B cell (primary cell): ENCODE data around the gene ABCA4. TPM values are rescaled to one million over a fixed set of nuclear protein-coding genes. Genes with fewer than 3 reads are reported as not detected.

ENCODE experiments used
- ATAC-seq: fragments of 200-7000 bp; cut with Tn5 transposase; one replicate; pipeline ENCODE4 v1.10.0; 2021; ENCODE audit warnings: low read depth, mild to moderate bottlenecking, moderate number of reproducible peaks, moderate library complexity
- CTCF ChIA-PET: fragments of 350-600 bp; sonication (Branson Sonifier 250); formaldehyde crosslinking; loops from one replicate; lab custom pipeline; 2021; ENCODE audit warnings: antibody characterized with exemption, inconsistent platforms; lab: Charles Lee
- POLR2A ChIA-PET: fragments of 350-600 bp; sonication (Branson Sonifier 250); formaldehyde crosslinking; loops from one replicate; lab custom pipeline; 2021; ENCODE audit warnings: antibody characterized with exemption; lab: Charles Lee
- DNase-seq: peaks from one replicate; pipeline ENCODE4 v3.0.0; 2013
- H2AFZ ChIP-seq: 2 replicates; pipeline ENCODE4 v1.6.1; 2012; ENCODE audit warnings: mild to moderate bottlenecking, low read depth, low read length; ENCODE audit not compliant: insufficient read depth, poor library complexity, severe bottlenecking
- H3K27ac ChIP-seq, 2 donors: 1 replicate in 1 of 2; 2 replicates in 1 of 2; pipeline ENCODE4 v1.5.1; 2012 to 2013; ENCODE audit warnings: low read length in 2 of 2, mild to moderate bottlenecking in 2 of 2, moderate library complexity in 1 of 2
- H3K27me3 ChIP-seq, 4 experiments: fragments of 200-600 bp in 1 of 4; sonication (generic) in 1 of 4; replicated peaks in 1 of 4; 1 replicate in 2 of 4; 2 replicates in 2 of 4; pipeline versions ENCODE4 v1.6.1 to v1.7.0; 2013 to 2016; ENCODE audit warnings: low read length in 3 of 4, mild to moderate bottlenecking in 2 of 4, mixed read lengths in 1 of 4, moderate library complexity in 1 of 4; ENCODE audit not compliant: insufficient read depth in 4 of 4, control insufficient read depth in 3 of 4; ENCODE audit errors: control extremely low read depth in 1 of 4
- H3K36me3 ChIP-seq, 2 experiments: replicated peaks in 1 of 2; 1 replicate in 1 of 2; 2 replicates in 1 of 2; pipeline versions ENCODE4 v1.6.1 to v1.7.1; 2013; ENCODE audit warnings: low read length in 1 of 2; ENCODE audit not compliant: insufficient read depth in 2 of 2, control insufficient read depth in 1 of 2; ENCODE audit errors: control extremely low read depth in 1 of 2, extremely low read depth in 1 of 2
- H3K4me1 ChIP-seq, 2 donors: fragments of 200-600 bp in 1 of 2; sonication (generic) in 1 of 2; 1 replicate in 1 of 2; 2 replicates in 1 of 2; pipeline versions ENCODE4 v1.5.1 to v1.6.1; 2013 to 2017; ENCODE audit warnings: low read length in 2 of 2; ENCODE audit not compliant: control insufficient read depth in 2 of 2, insufficient read depth in 2 of 2
- H3K4me2 ChIP-seq: replicated peaks from 2 replicates; pipeline ENCODE3; 2012; ENCODE audit warnings: mild to moderate bottlenecking, low read depth, low read length; ENCODE audit not compliant: poor library complexity, severe bottlenecking
- H3K4me3 ChIP-seq, 5 experiments: fragments of 200-600 bp in 1 of 5; sonication (generic) in 1 of 5; 1 replicate in 3 of 5; 2 replicates in 2 of 5; pipeline versions ENCODE4 v1.5.1 to v1.7.0; 2011 to 2016; ENCODE audit warnings: low read length in 4 of 5, mild to moderate bottlenecking in 4 of 5, low read depth in 2 of 5, control low read depth in 1 of 5, moderate library complexity in 1 of 5; ENCODE audit not compliant: insufficient read depth in 1 of 5; ENCODE audit errors: control extremely low read depth in 1 of 5, extremely low read depth in 1 of 5
- H3K79me2 ChIP-seq: fragments of 200-600 bp; sonication (generic); one replicate; pipeline ENCODE4 v1.6.0; 2016; ENCODE audit warnings: low read length; ENCODE audit not compliant: control insufficient read depth, insufficient read depth
- H3K9ac ChIP-seq: fragments of 200-600 bp; sonication (generic); 2 replicates; pipeline ENCODE4 v1.6.1; 2017; ENCODE audit warnings: mild to moderate bottlenecking, low read length, moderate library complexity
- H3K9me3 ChIP-seq, 3 donors: one replicate each; pipeline versions ENCODE4 v1.6.1 to v1.7.1; 2013; ENCODE audit warnings: low read length in 2 of 3; ENCODE audit not compliant: control insufficient read depth in 2 of 3, insufficient read depth in 1 of 3; ENCODE audit errors: control extremely low read depth in 1 of 3
- H4K20me1 ChIP-seq: 2 replicates; pipeline ENCODE4 v1.6.0; 2012; ENCODE audit warnings: mild to moderate bottlenecking, low read length; ENCODE audit not compliant: insufficient read depth, control insufficient read depth, poor library complexity, severe bottlenecking
- H3K27ac Mint-ChIP-seq: one replicate; pipeline ENCODE4 v1.8.0; 2021; ENCODE audit warnings: mixed read lengths
- H3K27me3 Mint-ChIP-seq: one replicate; pipeline ENCODE4 v1.8.0; 2021; ENCODE audit warnings: mixed read lengths
- H3K4me1 Mint-ChIP-seq: one replicate; pipeline ENCODE4 v1.8.0; 2021; ENCODE audit warnings: mixed read lengths
- H3K4me3 Mint-ChIP-seq: one replicate; pipeline ENCODE4 v1.8.0; 2021; ENCODE audit warnings: mixed read lengths
- H3K9me3 Mint-ChIP-seq: one replicate; pipeline ENCODE4 v1.8.0; 2022; ENCODE audit warnings: mixed read lengths; ENCODE audit not compliant: insufficient read depth
- EZH2 ChIP-seq: IDR thresholded peaks from 2 replicates; pipeline ENCODE4 v1.6.1; 2012; ENCODE audit warnings: borderline replicate concordance, low read depth, mild to moderate bottlenecking, moderate library complexity, low read length; ENCODE audit not compliant: insufficient read depth, poor library complexity, severe bottlenecking
- WGBS: methylation state at CpG from one replicate; pipeline ENCODE4 v1.1.5; 2013; ENCODE audit warnings: missing lambda C conversion rate; ENCODE audit not compliant: insufficient coverage; 5-methylcytosine and 5-hydroxymethylcytosine counted together
- intact Hi-C: fragments of 100-400 bp; cut with micrococcal nuclease; formaldehyde crosslinking; loops from one replicate; pipeline ENCODE4 v1.10.0; 2022
- polyA plus RNA-seq: library from polyadenylated mRNA; depleted of rRNA; stranded (reverse); fragments of >200 nt; gene quantifications from 2 replicates; pipeline ENCODE4 v1.2.3, GENCODE V29; 2012
- total RNA-seq, 2 donors: library from RNA; stranded (reverse); fragments of 120-200 nt in 1 of 2; gene quantifications; 1 replicate in 1 of 2; 2 replicates in 1 of 2; pipeline versions ENCODE4 v1.2.3 to v1.2.4, GENCODE V29; 2013 to 2022
- TF ChIP-seq, protein P1 (sequence below): fragments of 200-600 bp; IDR thresholded peaks from one replicate; pipeline ENCODE4 v1.8.0; 2022; ENCODE audit warnings: antibody characterized with exemption, mild to moderate bottlenecking

ABCA4 gene
- total and polyA plus RNA-seq, 2 donors (not counting 1 experiment from before 2014, with no cell fraction given): not detected

DNA sequence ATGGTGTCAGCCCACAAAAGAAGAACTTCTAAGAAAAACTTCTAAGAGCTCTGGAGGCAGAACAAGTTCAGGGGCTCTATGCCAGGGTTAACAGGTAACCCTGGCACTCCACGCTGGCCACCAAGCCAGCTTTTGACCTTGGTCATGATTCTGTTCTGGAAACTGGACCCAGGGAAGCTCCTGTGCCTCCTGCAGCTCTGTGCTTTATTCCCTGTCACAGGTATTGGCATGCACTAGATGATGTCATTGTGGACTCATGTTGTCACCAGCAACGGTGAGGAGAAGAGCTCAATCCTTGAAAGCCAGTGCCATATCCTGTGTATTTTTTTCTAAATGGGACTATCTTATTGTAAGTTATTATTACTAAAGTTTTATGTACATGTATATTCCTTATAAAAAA lies 155.1 kb downstream of the ABCA4 start:
- Mint-ChIP-seq H3K4me1 (no peaks in the 10 kb centered on the region), H3K9me3 (no peaks in the 10 kb centered on the region), H3K27me3 (peaks cover 15% of the 10 kb centered on the region), H3K4me3 (no peak overlapping the region), H3K27ac (no peak overlapping the region)
- Histone ChIP-seq H4K20me1 (no peaks in the 10 kb centered on the region), H3K9ac (no peak overlapping the region), H3K4me2 (no peak overlapping the region), H3K4me1 (no peaks in the 10 kb centered on the region), H3K36me3 (no peaks in the 10 kb centered on the region), H3K27me3 (peaks cover 0 to 9% (median 0%) of the 10 kb centered on the region in 4 experiments), H3K27ac (no peak overlapping the region), H2AFZ (no peak overlapping the region), H3K79me2 (no peaks in the 10 kb centered on the region), H3K4me3 (no peak overlapping the region), H3K9me3 (no peaks in the 10 kb centered on the region)
- DNase-seq (no peak), ATAC-seq (no peak)
- no peak for TF ChIP-seq EZH2
- TF ChIP-seq, protein P1, sequence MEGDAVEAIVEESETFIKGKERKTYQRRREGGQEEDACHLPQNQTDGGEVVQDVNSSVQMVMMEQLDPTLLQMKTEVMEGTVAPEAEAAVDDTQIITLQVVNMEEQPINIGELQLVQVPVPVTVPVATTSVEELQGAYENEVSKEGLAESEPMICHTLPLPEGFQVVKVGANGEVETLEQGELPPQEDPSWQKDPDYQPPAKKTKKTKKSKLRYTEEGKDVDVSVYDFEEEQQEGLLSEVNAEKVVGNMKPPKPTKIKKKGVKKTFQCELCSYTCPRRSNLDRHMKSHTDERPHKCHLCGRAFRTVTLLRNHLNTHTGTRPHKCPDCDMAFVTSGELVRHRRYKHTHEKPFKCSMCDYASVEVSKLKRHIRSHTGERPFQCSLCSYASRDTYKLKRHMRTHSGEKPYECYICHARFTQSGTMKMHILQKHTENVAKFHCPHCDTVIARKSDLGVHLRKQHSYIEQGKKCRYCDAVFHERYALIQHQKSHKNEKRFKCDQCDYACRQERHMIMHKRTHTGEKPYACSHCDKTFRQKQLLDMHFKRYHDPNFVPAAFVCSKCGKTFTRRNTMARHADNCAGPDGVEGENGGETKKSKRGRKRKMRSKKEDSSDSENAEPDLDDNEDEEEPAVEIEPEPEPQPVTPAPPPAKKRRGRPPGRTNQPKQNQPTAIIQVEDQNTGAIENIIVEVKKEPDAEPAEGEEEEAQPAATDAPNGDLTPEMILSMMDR: no peak
- 81% methylated on average over 1 of the region's 2 CpGs for WGBS
- intact Hi-C loops: no loop called here
- CTCF ChIA-PET: no interaction called here
- POLR2A ChIA-PET: no interaction called here

DNA sequence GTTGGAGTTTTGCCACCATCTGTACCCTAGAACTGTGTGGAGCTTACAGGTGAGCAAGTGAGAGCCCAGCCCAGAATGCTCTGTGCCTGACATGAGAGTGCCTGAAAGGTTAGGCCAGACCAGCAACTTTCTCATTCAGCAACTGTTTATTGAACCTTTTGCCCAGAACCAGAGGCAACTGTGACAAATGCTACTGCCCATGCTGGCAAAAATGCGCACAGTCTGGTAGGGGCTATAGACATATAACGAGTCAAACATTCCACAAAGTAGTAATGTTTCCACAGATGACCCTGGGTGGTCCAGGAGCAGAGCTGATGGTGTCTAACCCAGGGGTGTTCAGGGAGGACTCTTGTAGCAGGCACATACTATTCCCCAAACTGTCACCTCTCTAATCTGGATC lies 155.7 kb downstream of the ABCA4 start:
- no peaks in the 10 kb centered on the region for H3K9me3 Mint-ChIP-seq
- no peak for ATAC-seq
- peaks cover 17% of the 10 kb centered on the region for H3K27me3 Mint-ChIP-seq
- H3K4me2 ChIP-seq: no peak overlapping the region
- no peak overlapping the region for H3K4me3 ChIP-seq
- H3K9me3 ChIP-seq: no peaks in the 10 kb centered on the region
- TF ChIP-seq, protein P1: no peak
- no peak for TF ChIP-seq EZH2
- H3K27ac ChIP-seq: no peak overlapping the region
- no peaks in the 10 kb centered on the region for H3K36me3 ChIP-seq
- ChIA-PET CTCF (no interaction called here), POLR2A (no interaction called here)
- no peak for DNase-seq
- no peaks in the 10 kb centered on the region for H4K20me1 ChIP-seq
- no peaks in the 10 kb centered on the region for H3K79me2 ChIP-seq
- no peak overlapping the region for H2AFZ ChIP-seq
- no CpG with 5 or more reads among the region's 2 CpGs for WGBS
- H3K4me1 Mint-ChIP-seq: no peaks in the 10 kb centered on the region
- peaks cover 0 to 9% (median 0%) of the 10 kb centered on the region in 4 experiments for H3K27me3 ChIP-seq
- H3K27ac Mint-ChIP-seq: no peak overlapping the region
- intact Hi-C loops: no loop called here
- no peaks in the 10 kb centered on the region for H3K4me1 ChIP-seq
- H3K4me3 Mint-ChIP-seq: no peak overlapping the region
- no peak overlapping the region for H3K9ac ChIP-seq
